Right lobe of liver (tissue), 6 donors: Measurements from ENCODE around the gene PRKN. TPM values are rescaled to one million over a fixed set of nuclear protein-coding genes. Genes with fewer than 3 reads are reported as not detected.

Experiments used
- ATAC-seq, 4 donors: fragments of 200-7000 bp; cut with Tn5 transposase; one replicate each; pipeline ENCODE4 v1.9.1; 2020; ENCODE audit warnings: mild to moderate bottlenecking in 4 of 4, moderate library complexity in 4 of 4
- DNase-seq, 3 donors: peaks; one replicate each; pipeline ENCODE4 v3.0.0-alpha.2; 2020
- H3K27ac ChIP-seq, 3 donors: fragments of 200-600 bp; one replicate each; pipeline ENCODE4 v1.8.0; 2022
- H3K27me3 ChIP-seq, 2 donors: fragments of 200-600 bp; one replicate each; pipeline ENCODE4 v1.8.0; 2022
- H3K36me3 ChIP-seq, 4 donors: fragments of 200-600 bp; sonication (generic) in 1 of 4; one replicate each; pipeline versions ENCODE4 v1.5.1 to v1.8.0; 2017 to 2022; ENCODE audit warnings: control low read depth in 1 of 4
- H3K4me1 ChIP-seq, 4 donors: fragments of 200-600 bp; sonication (generic) in 1 of 4; one replicate each; pipeline versions ENCODE4 v1.5.1 to v1.8.0; 2017 to 2022; ENCODE audit warnings: control low read depth in 1 of 4
- H3K4me3 ChIP-seq, 3 donors: fragments of 200-600 bp; one replicate each; pipeline ENCODE4 v1.8.0; 2022
- H3K9me3 ChIP-seq, 4 donors: fragments of 200-600 bp; sonication (generic) in 1 of 4; one replicate each; pipeline versions ENCODE4 v1.5.1 to v1.8.0; 2017 to 2022; ENCODE audit warnings: control low read depth in 1 of 4
- CTCF ChIP-seq, 4 donors: fragments of 200-600 bp in 3 of 4; fragments of 450-650 bp in 1 of 4; IDR thresholded peaks; one replicate each; pipeline versions ENCODE4 v1.5.1 to v1.8.0; 2016 to 2022; ENCODE audit warnings: antibody characterized with exemption in 4 of 4, mild to moderate bottlenecking in 2 of 4
- POLR2A ChIP-seq: fragments of 450-650 bp; IDR thresholded peaks from one replicate; pipeline ENCODE4 v1.6.1; 2017; ENCODE audit warnings: antibody characterized with exemption, mild to moderate bottlenecking
- WGBS: methylation state at CpG from one replicate; pipeline ENCODE4 v1.1.6; 2018; ENCODE audit warnings: low coverage, low lambda C conversion rate; ENCODE audit not compliant: insufficient coverage; ENCODE audit errors: missing lambda C conversion rate; 5-methylcytosine and 5-hydroxymethylcytosine counted together
- intact Hi-C, 2 donors: fragments of 100-400 bp; cut with DNase I; formaldehyde crosslinking; loops; one replicate each; pipeline versions ENCODE4 v1.11.2 to v1.14.1; 2022
- total RNA-seq, 6 experiments: library from RNA; depleted of rRNA in 2 of 6; stranded (reverse); fragments of >200 nt in 2 of 6; fragmentation: NEBNext Ultra II Directional in 3 of 6; extraction: Animal tissue kit (Norgen Biotek cat#: 25700) in 3 of 6; gene quantifications; one replicate each; pipeline versions ENCODE4 v1.1.0 to v1.2.4, GENCODE V29; 2016 to 2023
- donor health status: DM: no; HTN: yes; CAD: no.
- donor health status: DM: no; HTN: no; CAD: no.
- donor health status: DM: no; HTN: no; CAD: no.
- donor health status: DM: no; HTN: yes; CAD: no.
- donor health status: DM: no; HTN: yes; CAD: no.

Gene PRKN
- total RNA-seq, 6 experiments from 2014 or later, result 1.1 to 3.7 (median 2.2) TPM

GRCh38 chr6:161534264-161534873 lies 1193.2 kb downstream of the PRKN start:
- Histone ChIP-seq H3K36me3 (no peaks in the 10 kb centered on the region), H3K9me3 (no peaks in the 10 kb centered on the region), H3K27ac (no peak overlapping the region), H3K4me1 (no peaks in the 10 kb centered on the region), H3K27me3 (no peaks in the 10 kb centered on the region), H3K4me3 (no peak overlapping the region)
- DNase-seq, result no peak
- no peak for ATAC-seq
- 83% methylated on average over 11 of the region's 13 CpGs for WGBS
- intact Hi-C loops, result no loop called here
- TF ChIP-seq POLR2A (no peak), CTCF (IDR thresholded peaks at IDR 0.05) (no peak)

- no peak for TF ChIP-seq CTCF (IDR thresholded peaks at IDR 0.05)
- no peak for TF ChIP-seq POLR2A
- no peak overlapping the region for H3K27ac ChIP-seq
- no peak overlapping the region for H3K4me3 ChIP-seq
- ATAC-seq, result no peak
- H3K4me1 ChIP-seq, result no peaks in the 10 kb centered on the region
- no peaks in the 10 kb centered on the region for H3K36me3 ChIP-seq
- DNase-seq, result no peak
- 63% methylated on average over 5 of the region's 9 CpGs for WGBS
- no peaks in the 10 kb centered on the region for H3K27me3 ChIP-seq
- H3K9me3 ChIP-seq, result no peaks in the 10 kb centered on the region
- intact Hi-C loops, result no loop called here
Observed at GRCh38 chr6:161533266-161533665, 1194.3 kb downstream of the PRKN start.

- DNase-seq (no peak), ATAC-seq (no peak)
- Histone ChIP-seq H3K4me3 (no peak overlapping the region), H3K4me1 (no peaks in the 10 kb centered on the region), H3K9me3 (no peaks in the 10 kb centered on the region), H3K36me3 (no peaks in the 10 kb centered on the region), H3K27ac (no peak overlapping the region), H3K27me3 (no peaks in the 10 kb centered on the region)
- WGBS, result 85% methylated on average over 6 of the region's 6 CpGs
- intact Hi-C loops, result no loop called here
- no peak for TF ChIP-seq CTCF (IDR thresholded peaks at IDR 0.05)
- TF ChIP-seq POLR2A, result no peak
Observed at GRCh38 chr6:161532536-161532935, 1195.0 kb downstream of the PRKN start.

GRCh38 chr6:161526794-161527193 lies 1200.8 kb downstream of the PRKN start:
- intact Hi-C loops, result no loop called here
- no peaks in the 10 kb centered on the region for H3K4me1 ChIP-seq
- no peak overlapping the region for H3K27ac ChIP-seq
- 100% methylated on average over 1 of the region's 1 CpG for WGBS
- H3K9me3 ChIP-seq, result no peaks in the 10 kb centered on the region
- no peak overlapping the region for H3K4me3 ChIP-seq
- H3K36me3 ChIP-seq, result no peaks in the 10 kb centered on the region
- DNase-seq, result no peak
- no peak for ATAC-seq
- no peaks in the 10 kb centered on the region for H3K27me3 ChIP-seq
- TF ChIP-seq POLR2A (no peak), CTCF (IDR thresholded peaks at IDR 0.05) (no peak)

- no peak overlapping the region for H3K27ac ChIP-seq
Observed at GRCh38 chr6:161523362-161523761, 1204.2 kb downstream of the PRKN start.

More at GRCh38 chr6:161523362-161523761, 1204.2 kb downstream of the PRKN start:
- Histone ChIP-seq H3K36me3 (no peaks in the 10 kb centered on the region), H3K4me1 (no peaks in the 10 kb centered on the region), H3K27me3 (no peaks in the 10 kb centered on the region), H3K9me3 (no peaks in the 10 kb centered on the region), H3K4me3 (no peak overlapping the region)
- DNase-seq (no peak), ATAC-seq (no peak)
- WGBS, result 79% methylated on average over 2 of the region's 2 CpGs
- intact Hi-C loops, result no loop called here
- TF ChIP-seq POLR2A (no peak), CTCF (IDR thresholded peaks at IDR 0.05) (no peak)
